Keratinocyte (primary cell): Measurements from ENCODE around the gene CD3E. TPM values are rescaled to one million over a fixed set of nuclear protein-coding genes. Genes with fewer than 3 reads are reported as not detected.
A peak's percentile ranks its signal among the peaks of the same experiment; 100 is the strongest.

Source experiments
- DNase-seq: peaks from one replicate; pipeline ENCODE4 v3.0.0-alpha.2; 2011; ENCODE audit warnings: low read depth, missing footprints, low spot score
- FAIRE-seq: peaks from 2 replicates; lab custom pipeline; 2011; peaks lifted over from hg19 to GRCh38; lab: Jason Lieb, UNC
- H2AFZ ChIP-seq: 2 replicates; pipeline ENCODE4 v1.6.0; 2012; ENCODE audit warnings: low read length, control low read depth, inconsistent platforms; ENCODE audit not compliant: control insufficient read depth
- H3K27ac ChIP-seq: 2 replicates; pipeline ENCODE4 v1.5.1; 2011; ENCODE audit warnings: low read length; ENCODE audit not compliant: control insufficient read depth, insufficient read depth
- H3K27me3 ChIP-seq: 3 replicates; pipeline ENCODE4 v1.6.0; 2011; ENCODE audit warnings: low read length; ENCODE audit not compliant: control insufficient read depth, insufficient read depth; ENCODE audit errors: extremely low read depth
- H3K36me3 ChIP-seq, 2 experiments: 2 replicates in 1 of 2; 3 replicates in 1 of 2; pipeline ENCODE4 v1.5.1; 2011; ENCODE audit warnings: low read length in 2 of 2, mild to moderate bottlenecking in 1 of 2; ENCODE audit not compliant: control insufficient read depth in 2 of 2, insufficient read depth in 2 of 2; ENCODE audit errors: extremely low read depth in 1 of 2
- H3K4me1 ChIP-seq: 3 replicates; pipeline ENCODE4 v1.5.1; 2011; ENCODE audit warnings: low read length; ENCODE audit not compliant: control insufficient read depth, insufficient read depth; ENCODE audit errors: extremely low read depth
- H3K4me2 ChIP-seq: 3 replicates; pipeline ENCODE4 v1.6.0; 2011; ENCODE audit warnings: low read depth, low read length; ENCODE audit not compliant: control insufficient read depth, insufficient read depth; ENCODE audit errors: extremely low read depth
- H3K4me3 ChIP-seq, 3 experiments: fragments of 200-600 bp in 1 of 3; sonication (generic) in 1 of 3; 2 replicates in 2 of 3; 3 replicates in 1 of 3; pipeline ENCODE4 v1.5.1; 2011 to 2016; ENCODE audit warnings: low read length in 3 of 3, mild to moderate bottlenecking in 3 of 3, control low read depth in 2 of 3, inconsistent platforms in 1 of 3, low read depth in 1 of 3, mixed read lengths in 1 of 3, mixed run types in 1 of 3, moderate library complexity in 1 of 3; ENCODE audit not compliant: control insufficient read depth in 2 of 3, insufficient read depth in 2 of 3; ENCODE audit errors: extremely low read depth in 1 of 3
- H3K79me2 ChIP-seq: 2 replicates; pipeline ENCODE4 v1.6.0; 2012; ENCODE audit warnings: low read length; ENCODE audit not compliant: control insufficient read depth, insufficient read depth
- H3K9ac ChIP-seq: 3 replicates; pipeline ENCODE4 v1.6.0; 2011; ENCODE audit warnings: low read length; ENCODE audit not compliant: control insufficient read depth, insufficient read depth; ENCODE audit errors: extremely low read depth
- H3K9me1 ChIP-seq: 3 replicates; pipeline ENCODE4 v1.6.0; 2011; ENCODE audit warnings: low read length; ENCODE audit not compliant: control insufficient read depth, insufficient read depth; ENCODE audit errors: extremely low read depth
- H3K9me3 ChIP-seq: 2 replicates; pipeline ENCODE4 v1.5.1; 2012; ENCODE audit warnings: low read depth, low read length; ENCODE audit not compliant: control insufficient read depth
- H4K20me1 ChIP-seq: 3 replicates; pipeline ENCODE4 v1.6.0; 2011; ENCODE audit warnings: low read length; ENCODE audit not compliant: control insufficient read depth, insufficient read depth; ENCODE audit errors: extremely low read depth
- EZH2 ChIP-seq: IDR thresholded peaks from one replicate; pipeline ENCODE4 v1.6.1; 2012; ENCODE audit warnings: inconsistent platforms, mild to moderate bottlenecking, low read length, moderate library complexity
- dilution Hi-C: fragments of 300-500 bp; cut with MboI; formaldehyde crosslinking; loops from one replicate; pipeline ENCODE4 v1.7.0; 2020; ENCODE audit warnings: low sequenced_read_pairs; ENCODE audit not compliant: extremely low pct_ligation_motif_present
- polyA plus RNA-seq, 5 experiments: library from polyadenylated mRNA; depleted of rRNA in 3 of 5; stranded (reverse) in 3 of 5; stranded (forward) in 1 of 5; unstranded in 1 of 5; fragments of >200 nt; gene quantifications; 1 replicate in 1 of 5; 2 replicates in 3 of 5; 3 replicates in 1 of 5; pipeline versions ENCODE4 v1.2.1 to v1.2.3, GENCODE V29; 2011 to 2012; ENCODE audit warnings: missing spikeins in 2 of 5, low read depth in 1 of 5, low replicate concordance in 1 of 5
- TF ChIP-seq, protein P1 (sequence below), 3 experiments: IDR thresholded peaks in 1 of 3; conservative IDR thresholded peaks in 1 of 3; optimal IDR thresholded peaks in 1 of 3; 2 replicates in 2 of 3; 3 replicates in 1 of 3; pipeline versions ENCODE3 to v1.5.1; 2011; ENCODE audit warnings: low read length in 3 of 3, mild to moderate bottlenecking in 3 of 3, moderate library complexity in 2 of 3, control low read depth in 1 of 3, inconsistent platforms in 1 of 3; ENCODE audit not compliant: insufficient read depth in 2 of 3; ENCODE audit errors: extremely low read depth in 1 of 3

The CD3E gene
- polyA plus RNA-seq, 1 donor (not counting 4 experiments of a cell fraction or from before 2014, with no cell fraction given): not detected

GRCh38 chr11:118276422-118276821 is 28.1 kb upstream of the CD3E start:
- Histone ChIP-seq H3K9me3 (no peaks in the 10 kb centered on the region), H3K79me2 (no peaks in the 10 kb centered on the region), H3K36me3 (no peaks in the 10 kb centered on the region), H2AFZ (peak overlapping the region; percentile 41), H3K4me2 (peak overlapping the region; percentile 73), H3K4me1 (peaks cover 54% of the 10 kb centered on the region), H3K27me3 (no peaks in the 10 kb centered on the region), H3K4me3 (peak overlapping the region in 2 of 3 experiments; percentile 13 to 43), H3K9me1 (no peaks in the 10 kb centered on the region), H4K20me1 (no peaks in the 10 kb centered on the region), H3K27ac (peak overlapping the region; percentile 62), H3K9ac (no peak overlapping the region)
- DNase-seq (no peak), FAIRE-seq (peak; percentile 78)
- dilution Hi-C loops: no loop called here
- TF ChIP-seq, protein P1, sequence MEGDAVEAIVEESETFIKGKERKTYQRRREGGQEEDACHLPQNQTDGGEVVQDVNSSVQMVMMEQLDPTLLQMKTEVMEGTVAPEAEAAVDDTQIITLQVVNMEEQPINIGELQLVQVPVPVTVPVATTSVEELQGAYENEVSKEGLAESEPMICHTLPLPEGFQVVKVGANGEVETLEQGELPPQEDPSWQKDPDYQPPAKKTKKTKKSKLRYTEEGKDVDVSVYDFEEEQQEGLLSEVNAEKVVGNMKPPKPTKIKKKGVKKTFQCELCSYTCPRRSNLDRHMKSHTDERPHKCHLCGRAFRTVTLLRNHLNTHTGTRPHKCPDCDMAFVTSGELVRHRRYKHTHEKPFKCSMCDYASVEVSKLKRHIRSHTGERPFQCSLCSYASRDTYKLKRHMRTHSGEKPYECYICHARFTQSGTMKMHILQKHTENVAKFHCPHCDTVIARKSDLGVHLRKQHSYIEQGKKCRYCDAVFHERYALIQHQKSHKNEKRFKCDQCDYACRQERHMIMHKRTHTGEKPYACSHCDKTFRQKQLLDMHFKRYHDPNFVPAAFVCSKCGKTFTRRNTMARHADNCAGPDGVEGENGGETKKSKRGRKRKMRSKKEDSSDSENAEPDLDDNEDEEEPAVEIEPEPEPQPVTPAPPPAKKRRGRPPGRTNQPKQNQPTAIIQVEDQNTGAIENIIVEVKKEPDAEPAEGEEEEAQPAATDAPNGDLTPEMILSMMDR (optimal IDR thresholded peaks at IDR 0.05 in 1 of 3, IDR thresholded peaks at IDR 0.05 in 1 of 3, conservative IDR thresholded peaks at IDR 0.05 in 1 of 3; ENCODE audit: extremely low read depth in 1 of 3, insufficient read depth in 2 of 3, low read length in 3 of 3): no peak
- TF ChIP-seq EZH2: no peak

DNA sequence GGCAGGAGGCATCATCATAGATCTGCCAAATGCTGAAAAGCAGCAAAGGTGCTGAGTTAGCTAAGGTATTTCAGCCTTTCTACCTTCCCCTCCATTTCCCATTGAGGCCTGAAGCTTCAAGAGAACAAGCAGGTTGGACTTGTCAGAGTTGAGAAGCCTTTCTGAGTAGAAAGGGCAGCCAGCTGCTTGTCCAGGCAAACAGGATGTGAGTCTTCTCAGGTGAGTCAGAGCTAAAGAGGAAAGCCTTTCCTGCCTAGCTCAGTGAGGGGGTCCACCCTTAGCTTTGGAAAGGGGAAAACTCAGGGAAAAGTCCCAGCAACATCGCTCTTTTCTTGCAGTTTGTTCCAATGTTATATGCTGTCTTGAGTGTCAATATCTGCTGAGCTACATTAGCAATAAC is 27.2 kb upstream of the CD3E start:
- Histone ChIP-seq H4K20me1 (no peaks in the 10 kb centered on the region), H3K27me3 (no peaks in the 10 kb centered on the region), H3K27ac (peak overlapping the region; percentile 62), H3K9me3 (no peaks in the 10 kb centered on the region), H3K36me3 (no peaks in the 10 kb centered on the region), H3K4me3 (peak overlapping the region in 1 of 3 experiments; percentile 16), H3K9me1 (no peaks in the 10 kb centered on the region), H3K79me2 (no peaks in the 10 kb centered on the region), H2AFZ (no peak overlapping the region), H3K4me2 (peak overlapping the region; percentile 73), H3K9ac (no peak overlapping the region), H3K4me1 (peaks cover 56% of the 10 kb centered on the region)
- dilution Hi-C loops: no loop called here
- TF ChIP-seq, protein P1 (optimal IDR thresholded peaks at IDR 0.05 in 1 of 3, IDR thresholded peaks at IDR 0.05 in 1 of 3, conservative IDR thresholded peaks at IDR 0.05 in 1 of 3; ENCODE audit: extremely low read depth in 1 of 3, insufficient read depth in 2 of 3, low read length in 3 of 3): no peak
- TF ChIP-seq EZH2: no peak
- DNase-seq (peak; percentile 62), FAIRE-seq (peak; percentile 95)
